GOT3 (cell line): ENCODE measurements around the gene DGCR2.
"Not testable (repeated sequence)": the region's sequence is repeated elsewhere in the genome, so short reads cannot be mapped to it uniquely, and the experiment has no call there.

ENCODE experiments used
- DNase-seq: peaks from one replicate; lab custom pipeline; 2025; ENCODE audit warnings: mixed read lengths; lab: John Stamatoyannopoulos, UW

Gene DGCR2

DNA sequence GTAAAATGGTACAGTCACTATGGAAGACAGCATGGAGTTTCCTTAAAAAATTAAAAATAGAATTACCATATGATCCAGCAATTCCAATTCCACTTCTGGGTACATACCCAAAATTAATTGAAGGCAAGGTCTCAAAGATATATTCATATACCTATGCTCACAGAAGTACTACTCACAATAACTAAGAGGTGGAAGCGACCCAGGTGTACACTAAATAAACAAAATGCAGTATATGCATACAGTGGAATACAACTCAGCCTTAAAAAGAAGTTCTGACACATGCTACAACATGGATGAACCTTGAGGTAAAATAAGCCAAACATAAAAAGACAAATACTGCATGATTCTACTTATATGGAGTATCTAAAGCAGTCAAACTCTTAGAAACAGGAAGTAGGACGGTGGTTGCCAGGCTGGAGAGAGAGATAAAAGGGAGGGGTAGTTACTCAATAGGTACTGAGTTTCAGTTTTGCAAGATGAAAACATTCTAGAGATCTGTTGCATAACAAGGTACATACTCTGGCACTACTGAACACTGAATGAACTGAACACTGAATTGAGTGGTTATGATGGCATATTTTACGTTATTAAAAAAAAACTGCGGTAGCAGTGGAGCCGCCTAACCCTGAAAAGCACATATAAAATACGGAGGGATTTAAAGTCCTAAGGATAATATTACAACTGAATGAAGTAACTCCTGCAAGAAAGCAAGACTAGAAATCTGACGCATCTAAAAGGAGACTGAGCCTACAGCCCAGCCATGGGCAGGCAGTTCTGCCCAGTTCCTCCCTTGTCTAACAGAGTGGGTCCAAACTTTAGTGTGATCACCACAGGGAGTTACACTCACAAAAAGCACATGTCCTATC is 12.8 kb downstream of the DGCR2 start:
- no peak for DNase-seq

DNA sequence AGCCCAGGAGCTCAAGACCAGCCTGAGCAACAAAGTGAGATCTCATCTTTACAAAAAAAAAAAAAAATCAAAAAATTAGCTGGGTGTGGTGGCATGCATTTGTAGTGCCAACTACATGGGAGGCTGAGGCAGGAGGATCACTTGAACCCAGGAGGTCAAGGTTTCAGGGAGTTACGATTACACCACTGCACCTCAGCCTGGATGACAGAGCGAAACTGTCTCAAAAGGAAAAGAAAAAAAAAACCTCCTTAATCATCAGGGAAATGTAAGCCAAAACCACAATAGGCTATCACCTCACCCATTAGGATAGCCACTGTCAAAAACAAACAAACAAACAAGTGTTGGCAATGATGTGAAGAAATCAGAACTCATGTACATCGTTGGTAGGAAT is 13.4 kb downstream of the DGCR2 start:
- DNase-seq = no peak

DNA sequence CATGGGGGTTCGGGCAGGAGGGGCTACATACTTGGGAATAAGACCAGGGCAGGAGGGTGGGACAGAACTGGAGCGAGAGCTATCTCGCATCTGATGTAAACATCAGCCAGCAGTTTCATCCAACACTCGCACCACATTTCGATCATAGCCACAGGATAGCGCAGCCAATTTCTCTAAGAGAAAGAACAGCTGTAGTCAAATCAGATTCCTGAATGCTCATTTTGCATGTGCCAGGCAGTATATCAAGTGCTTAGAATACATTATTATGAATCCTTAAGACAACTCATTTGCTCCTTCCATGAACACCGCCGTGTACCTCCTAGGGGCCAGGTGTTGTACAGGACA is 14.5 kb downstream of the DGCR2 start:
- DNase-seq = no peak

DNA sequence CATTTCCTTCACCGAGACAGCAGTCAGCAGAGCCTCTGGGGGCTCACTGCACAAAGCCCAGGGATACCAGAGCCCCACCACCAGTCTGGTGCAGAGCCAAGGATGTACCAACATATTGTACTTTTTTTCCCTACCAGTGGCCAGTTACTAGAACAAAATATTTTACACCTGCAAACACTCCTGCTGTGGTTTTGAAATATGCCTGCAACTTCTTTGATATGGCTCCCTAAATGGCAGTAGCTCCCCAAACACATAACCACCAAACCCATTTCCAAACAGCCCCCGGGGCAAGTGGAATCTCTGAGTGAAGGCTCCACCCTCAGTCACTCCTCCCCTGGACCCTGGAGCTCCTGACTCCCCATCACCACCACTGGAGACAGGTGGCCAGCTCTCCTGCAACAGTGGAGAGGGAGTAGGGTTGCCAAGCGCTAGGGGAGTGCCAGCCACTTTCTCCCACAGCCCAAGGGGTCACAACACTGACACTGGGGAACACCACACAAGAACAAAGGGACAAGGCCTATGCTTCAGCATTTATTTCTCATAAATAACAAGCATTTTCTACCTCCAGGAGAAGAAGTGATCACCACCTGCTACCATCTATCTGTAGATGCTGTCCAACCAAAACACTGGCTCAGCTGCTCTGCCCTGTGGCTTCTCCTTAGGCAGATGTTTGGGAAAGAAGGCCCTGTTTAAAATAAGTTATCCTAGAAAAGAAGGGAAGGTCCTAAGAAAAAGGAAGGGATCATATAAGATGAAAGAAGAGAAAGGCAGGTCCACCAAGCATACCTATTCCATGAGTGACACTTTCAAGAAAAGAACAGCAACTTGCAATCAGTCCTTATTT is 15.1 kb downstream of the DGCR2 start:
- no peak for DNase-seq

DNA sequence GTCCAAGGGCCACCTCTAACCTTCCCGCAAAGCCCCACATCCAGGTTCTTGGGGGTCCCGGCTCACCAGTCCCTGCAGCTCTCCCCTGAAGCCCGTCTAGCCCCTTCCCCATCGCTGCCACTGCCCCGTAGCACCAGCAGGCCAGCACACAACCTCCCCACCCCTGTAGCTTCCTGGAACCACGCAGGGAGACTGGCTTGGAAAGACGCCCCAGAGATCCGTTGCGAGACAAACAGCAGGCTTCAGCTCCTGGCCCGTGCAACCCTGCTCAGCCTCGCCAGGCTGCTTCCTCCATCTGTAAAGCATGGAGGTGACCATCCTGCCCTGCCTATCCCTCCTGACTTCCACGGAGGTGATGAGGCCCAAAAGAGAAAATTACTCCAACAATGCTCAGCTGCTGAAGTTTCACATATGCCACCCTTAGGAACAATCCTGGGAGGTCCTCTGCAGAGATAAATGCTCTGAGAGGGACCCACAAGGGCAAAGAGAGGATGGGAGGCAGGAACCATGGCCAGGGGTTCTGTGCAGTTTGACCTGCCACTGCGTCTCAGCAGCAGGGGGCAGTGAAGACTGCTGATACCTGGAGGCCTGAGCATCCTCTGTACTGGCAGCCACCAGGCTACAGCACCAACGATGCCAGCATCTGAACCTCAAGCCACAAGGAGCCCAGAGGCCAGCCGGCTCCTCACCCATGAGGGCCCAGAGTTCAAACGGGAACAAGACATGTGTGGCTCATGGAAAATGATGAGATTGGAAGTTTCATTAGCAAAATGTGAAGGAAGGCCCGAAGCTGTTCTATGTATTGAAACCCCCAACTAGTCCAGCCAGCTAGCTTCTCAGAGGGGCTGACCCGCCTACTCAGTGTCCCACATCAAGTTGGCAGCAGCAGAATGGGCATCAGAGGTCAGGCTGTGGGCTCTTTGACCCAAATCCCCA is 16.1 kb downstream of the DGCR2 start:
- no peak for DNase-seq

DNA sequence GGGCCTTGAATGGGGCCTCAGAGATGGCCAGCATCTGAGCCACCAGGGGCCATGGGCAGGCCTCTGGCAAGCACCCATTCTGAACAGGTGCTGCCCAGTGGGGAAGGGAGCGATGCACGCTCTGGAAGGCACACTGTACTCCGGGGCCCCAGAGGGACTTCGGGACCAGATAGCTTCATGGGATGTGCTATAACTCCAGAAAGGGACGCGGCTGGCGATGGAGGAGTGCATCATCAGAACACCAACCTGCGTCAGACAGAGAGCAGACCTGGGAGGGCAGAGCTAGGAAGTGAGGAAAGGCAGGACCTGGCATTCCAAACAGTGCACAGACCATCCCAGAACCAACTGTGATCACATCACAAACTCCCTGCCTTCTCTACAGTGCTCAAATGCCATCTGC is 16.8 kb downstream of the DGCR2 start:
- no peak for DNase-seq

DNA sequence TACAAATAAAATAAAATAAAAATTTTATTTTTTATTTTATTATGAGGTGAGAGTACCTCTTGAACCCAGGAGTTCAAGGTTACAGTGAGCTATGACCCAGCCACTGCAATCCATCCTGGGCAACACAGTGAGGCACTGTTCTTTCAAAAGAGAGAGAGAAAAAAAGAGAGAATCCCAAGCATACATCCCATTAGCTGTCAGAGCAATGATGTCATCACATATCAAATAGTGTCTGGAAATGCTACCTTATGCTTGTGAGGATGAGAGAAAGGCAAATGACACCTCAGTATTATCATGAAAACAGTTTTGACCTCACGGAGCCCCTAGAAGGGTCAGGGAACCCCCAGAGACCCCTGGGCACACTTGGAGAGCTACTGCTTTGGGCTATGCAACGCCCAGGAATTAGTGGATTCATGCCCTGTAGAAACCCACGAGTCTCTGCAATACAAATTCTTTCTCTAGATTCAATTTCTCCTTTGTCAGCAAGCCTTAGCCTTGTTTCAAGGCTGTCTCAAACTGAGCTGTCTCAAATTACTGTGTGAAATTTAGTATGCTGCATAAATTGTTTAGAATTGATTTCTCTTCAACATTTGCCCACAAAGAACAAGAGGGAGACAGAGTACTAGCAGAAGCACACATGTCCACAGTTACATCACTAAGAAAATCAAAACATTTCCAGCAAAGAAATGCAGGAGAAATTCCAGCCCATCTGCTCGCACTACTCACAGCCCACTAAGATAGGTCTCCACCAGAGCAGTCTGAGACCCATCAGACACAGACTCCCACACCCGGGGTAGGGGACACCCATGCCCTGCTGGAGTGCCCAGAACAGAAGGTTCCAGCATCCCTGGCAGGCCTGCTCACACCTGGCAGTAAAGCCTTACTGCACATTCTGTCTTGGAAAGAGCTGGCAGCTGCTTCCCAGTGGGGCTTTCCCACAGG is 18.1 kb downstream of the DGCR2 start:
- no peak for DNase-seq

DNA sequence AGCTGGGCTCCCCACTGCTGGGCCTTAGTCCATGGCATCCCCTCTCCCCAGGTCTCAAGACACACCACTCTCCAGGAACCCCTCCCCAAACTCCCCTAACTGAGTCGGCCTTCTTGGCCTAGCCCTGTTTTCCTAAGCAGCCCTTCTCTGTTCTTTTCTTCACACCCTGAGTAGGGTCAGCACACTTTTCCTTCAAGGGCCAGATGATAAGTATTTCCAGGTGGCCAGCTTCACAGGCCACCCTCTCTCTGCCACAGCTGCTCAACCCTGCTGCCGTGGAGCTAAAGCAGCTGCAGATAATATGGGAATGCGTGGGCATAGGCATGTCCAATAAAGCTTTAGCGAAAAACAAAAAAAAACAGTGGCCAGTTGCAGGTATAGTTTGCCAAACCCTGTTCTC is 24.1 kb downstream of the DGCR2 start:
- no peak for DNase-seq

DNA sequence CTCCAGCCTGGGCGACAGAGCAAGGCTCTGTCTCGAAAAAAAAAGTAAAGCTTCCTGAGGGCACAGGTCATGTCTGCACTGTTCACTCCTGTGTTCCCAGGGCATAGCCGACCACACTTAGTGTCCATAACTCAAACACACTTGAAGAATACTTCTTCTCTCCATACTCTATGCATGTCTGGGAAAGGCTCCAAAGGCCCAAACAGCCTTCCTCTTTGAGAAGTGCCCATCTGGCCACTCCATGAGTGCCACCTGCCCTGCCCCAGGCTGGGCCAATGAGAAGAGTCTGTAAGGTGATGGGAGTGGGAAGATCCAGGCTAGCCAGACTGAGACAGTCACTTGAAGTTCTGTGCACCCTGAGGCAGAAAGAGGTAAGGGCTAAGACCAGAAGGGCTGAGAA is 24.7 kb downstream of the DGCR2 start:
- no peak for DNase-seq

DNA sequence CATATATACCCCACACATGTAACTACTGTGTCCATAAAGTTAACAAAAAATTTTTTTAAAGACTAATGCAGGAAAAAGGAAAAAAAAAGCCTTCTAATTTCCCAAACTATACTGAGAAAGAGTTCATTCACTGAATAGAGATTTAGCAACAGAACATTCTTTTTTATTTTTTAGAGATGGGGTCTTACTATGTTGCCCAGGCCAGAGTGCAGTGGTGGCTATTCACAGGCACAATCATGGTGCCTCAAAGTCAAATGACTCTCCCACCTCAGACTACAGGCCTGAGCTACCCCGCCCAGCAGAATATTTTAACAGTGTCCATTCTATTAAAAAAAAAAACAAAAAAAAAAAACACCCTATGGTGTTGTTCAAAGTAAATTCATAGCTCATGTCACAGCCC is 25.7 kb downstream of the DGCR2 start:
- no peak for DNase-seq

DNA sequence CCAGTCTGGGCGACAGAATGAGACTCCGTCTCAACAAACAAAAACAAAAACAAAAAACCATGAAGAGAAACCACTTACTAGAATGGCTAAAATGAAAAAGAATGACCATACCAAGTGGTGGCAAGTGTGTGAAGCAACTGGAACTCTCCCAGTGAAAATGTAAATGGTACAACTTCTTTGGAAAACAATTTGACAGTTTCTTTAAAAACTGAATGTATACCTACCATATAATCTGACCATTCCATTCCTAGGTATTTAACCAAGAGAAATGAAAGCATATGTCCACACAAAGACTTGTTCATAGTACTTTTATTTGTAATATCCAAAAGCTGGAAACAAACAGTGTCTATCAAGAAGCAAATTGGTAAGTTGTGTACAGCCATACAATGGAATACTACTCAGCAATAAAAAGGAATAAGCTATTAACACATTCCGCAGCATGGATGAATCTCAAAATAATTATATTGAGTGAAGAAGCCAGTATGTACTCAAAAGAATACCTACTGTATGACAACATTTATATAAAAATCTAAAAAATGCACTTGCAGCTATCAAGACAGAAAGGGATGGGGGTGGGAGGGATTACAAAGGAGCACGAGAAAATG is 27.7 kb downstream of the DGCR2 start:
- no peak for DNase-seq

DNA sequence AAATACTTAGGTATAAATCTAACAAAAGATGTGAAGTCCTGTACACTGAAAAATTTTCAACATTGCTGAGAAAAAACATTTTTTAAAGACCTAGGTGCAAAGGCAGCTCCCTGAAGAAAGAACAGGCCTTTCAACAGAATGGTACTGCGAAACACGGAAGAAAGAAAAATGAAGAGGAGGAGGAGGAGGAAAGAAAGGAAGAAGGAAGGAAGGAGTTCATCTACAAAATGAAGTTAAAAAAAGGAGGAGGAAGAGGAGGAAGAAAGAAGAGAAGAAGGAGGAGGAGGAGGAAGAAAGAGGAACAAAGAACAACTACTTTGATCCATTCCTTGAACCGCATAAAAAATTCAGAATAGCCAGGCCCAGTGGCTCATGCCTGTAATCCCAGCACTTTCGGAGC is 29.5 kb downstream of the DGCR2 start:
- no peak for DNase-seq

DNA sequence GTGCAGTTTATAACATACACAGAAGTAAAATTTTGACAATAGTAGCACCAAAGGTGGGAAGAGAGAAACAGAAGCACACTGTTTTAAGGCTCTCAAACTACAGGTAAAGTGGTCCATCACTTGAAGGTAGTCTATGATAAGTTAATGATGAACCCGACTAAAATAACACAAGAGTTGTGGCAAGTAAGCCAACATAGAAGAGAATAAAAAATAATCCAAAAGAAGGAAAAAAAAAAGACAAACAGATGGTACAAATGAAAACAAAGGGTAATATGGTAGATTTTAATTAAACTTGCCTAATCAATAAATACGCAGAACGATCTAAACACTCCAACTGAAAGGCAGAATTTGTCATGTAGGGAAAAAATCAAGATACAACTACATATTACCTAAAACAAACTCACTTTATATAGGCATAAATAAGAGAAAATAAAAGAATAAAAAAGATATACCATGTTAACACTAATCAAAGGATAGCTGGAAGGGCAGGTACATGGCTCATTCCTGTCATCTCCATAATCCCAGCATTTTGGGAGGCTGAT is 31.6 kb downstream of the DGCR2 start:
- no peak for DNase-seq

DNA sequence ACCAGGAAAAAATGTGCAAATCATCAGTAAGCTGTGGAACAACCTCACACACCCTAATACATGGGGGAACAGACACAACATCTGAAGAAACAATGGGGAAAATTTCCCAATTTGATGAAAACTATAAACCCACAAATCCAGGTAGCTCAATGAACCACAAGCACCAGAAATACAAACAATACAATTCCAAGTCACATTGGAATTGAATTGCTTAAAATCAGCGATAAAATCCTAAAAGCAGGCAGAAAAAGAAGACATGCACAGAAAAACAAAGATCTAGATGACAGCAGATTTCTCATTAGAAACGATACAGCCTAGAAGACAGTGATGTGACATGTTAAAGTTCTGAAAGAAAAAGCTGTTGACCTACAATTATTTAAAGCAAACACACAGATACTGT is 32.0 kb downstream of the DGCR2 start:
- DNase-seq = no peak

DNA sequence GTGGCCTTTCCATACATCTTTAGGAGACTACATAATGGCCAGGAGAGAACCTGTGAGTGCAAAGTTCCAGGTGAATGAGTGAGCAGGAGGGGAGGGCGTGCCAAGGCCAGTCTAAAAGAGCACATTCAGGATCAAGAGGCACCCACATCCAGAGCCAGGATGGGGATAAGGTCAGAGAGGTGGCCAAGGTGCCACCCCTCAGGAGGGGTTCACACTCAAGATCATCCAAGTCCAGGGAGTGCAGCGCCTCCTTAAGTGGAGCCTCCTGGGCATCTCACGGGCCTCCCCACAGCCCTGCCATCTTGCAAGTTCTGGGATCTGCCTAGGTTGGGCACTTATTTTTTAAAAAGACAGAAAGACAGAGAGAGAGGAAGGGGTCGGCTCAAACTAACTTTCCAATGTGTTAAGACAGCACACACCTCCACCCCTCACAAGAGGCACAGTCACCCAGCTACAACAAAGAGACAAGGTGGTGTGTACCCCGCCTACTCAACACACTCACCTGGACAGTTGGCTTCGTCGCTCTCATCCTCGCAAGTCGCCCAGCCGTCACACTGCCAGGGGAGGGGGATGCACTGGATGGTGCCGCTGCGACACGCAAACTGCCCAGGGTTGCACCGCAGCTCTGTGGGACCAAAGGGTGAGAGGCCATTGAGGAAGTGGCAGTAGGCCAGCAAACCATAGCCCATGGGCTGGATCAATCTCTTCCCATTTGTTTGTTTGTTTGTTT is 33.2 kb downstream of the DGCR2 start:
- DNase-seq = no peak

DNA sequence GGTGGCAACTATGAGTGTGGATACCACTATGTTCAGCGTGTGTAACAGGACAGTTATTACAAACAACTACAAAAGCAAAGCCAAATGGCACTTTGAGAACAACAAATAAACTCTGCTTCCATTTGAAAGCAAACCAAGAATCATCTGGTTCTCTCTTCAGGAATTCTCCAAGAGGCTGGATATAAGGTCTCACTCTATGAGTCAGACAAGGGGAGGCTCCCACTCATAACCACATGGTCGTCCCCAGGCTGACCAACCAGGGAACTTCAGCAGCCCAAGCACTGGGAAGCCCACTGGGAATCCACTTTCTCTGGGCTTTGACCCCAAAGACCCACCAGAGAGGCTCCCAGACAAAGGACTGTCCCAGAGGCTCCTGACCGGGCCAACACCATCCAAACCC is 35.3 kb downstream of the DGCR2 start:
- no peak for DNase-seq

DNA sequence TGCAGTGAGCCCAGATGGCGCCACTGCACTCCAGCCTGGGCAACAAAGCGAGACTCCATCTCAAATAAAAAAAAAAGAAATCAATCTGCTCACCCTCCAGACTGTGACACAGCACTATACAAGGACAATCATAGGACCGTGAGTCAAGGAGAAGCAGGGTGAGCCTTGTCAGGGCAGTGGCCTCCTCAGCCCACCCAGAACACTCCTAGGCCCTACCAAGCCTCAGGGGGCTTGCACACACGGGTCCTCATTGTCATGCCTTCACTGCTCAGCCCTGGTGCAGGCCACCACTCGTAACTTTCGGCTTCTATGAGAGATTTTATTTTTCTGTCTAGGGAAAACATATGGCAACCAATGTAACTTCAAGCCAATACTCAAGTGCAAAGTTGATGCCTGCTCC is 35.8 kb downstream of the DGCR2 start:
- no peak for DNase-seq

DNA sequence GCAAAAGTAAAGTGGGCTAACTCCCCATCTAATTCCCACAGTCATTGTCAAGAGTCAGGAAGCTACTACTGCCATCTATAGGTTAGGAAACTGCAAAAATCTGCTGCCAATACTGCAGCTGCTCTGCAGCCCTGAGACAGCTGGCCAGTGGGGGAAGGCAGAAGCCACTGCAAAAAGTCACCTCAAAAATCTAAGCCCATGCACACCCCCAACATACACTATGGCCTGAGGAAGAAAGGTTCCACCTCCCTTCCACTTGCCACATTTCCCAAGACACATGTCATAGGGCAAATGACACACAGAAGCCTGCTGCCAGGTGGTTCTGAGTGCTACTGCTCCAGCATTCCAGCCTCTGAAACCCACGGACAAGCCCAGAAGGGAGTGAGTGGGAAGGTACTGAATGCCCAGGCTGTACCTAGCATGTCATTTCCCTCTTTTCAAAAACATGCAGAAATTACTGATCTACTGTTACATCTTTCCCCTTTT is 36.9 kb downstream of the DGCR2 start:
- no peak for DNase-seq

DNA sequence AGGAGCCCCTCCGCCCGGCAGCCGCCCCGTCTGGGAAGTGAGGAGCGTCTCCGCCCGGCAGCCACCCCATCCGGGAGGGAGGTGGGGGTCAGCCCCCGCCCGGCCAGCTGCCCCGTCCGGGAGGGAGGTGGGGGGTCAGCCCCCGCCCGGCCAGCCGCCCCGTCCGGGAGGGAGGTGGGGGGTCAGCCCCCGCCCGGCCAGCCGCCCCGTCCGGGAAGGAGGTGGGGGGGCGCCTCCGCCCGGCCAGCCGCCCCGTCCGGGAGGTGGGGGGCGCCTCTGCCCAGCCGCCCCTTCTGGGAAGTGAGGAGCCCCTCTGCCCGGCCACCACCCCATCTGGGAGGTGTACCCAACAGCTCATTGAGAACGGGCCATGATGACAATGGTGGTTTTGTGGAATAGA is 37.6 kb downstream of the DGCR2 start:
- DNase-seq = not testable (repeated sequence)

DNA sequence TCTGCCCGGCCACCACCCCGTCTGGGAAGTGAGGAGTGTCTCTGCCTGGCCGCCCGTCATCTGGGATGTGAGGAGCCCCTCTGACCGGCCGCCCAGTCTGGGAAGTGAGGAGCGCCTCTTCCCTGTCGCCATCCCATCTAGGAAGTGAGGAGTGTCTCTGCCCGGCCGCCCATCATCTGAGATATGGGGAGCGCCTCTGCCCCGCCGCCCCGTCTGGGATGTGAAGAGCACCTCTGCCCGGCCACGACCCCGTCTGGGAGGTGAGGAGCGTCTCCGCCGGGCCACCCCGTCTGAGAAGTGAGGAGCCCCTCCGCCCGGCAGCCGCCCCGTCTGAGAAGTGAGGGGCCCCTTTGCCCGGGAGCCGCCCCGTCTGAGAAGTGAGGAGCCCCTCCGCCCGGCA is 38.1 kb downstream of the DGCR2 start:
- DNase-seq = not testable (repeated sequence)
